Measurements from ENCODE around the gene ZFAND3. TPM values are rescaled to one million over a fixed set of nuclear protein-coding genes. Genes with fewer than 3 reads are reported as not detected.

Gene ZFAND3
- total and polyA plus RNA-seq, 10 of the 15 experiments (the other 5 are each of a cell fraction or from before 2014, with no cell fraction given), result 0.90 to 34.4 (median 16.3) TPM

DNA sequence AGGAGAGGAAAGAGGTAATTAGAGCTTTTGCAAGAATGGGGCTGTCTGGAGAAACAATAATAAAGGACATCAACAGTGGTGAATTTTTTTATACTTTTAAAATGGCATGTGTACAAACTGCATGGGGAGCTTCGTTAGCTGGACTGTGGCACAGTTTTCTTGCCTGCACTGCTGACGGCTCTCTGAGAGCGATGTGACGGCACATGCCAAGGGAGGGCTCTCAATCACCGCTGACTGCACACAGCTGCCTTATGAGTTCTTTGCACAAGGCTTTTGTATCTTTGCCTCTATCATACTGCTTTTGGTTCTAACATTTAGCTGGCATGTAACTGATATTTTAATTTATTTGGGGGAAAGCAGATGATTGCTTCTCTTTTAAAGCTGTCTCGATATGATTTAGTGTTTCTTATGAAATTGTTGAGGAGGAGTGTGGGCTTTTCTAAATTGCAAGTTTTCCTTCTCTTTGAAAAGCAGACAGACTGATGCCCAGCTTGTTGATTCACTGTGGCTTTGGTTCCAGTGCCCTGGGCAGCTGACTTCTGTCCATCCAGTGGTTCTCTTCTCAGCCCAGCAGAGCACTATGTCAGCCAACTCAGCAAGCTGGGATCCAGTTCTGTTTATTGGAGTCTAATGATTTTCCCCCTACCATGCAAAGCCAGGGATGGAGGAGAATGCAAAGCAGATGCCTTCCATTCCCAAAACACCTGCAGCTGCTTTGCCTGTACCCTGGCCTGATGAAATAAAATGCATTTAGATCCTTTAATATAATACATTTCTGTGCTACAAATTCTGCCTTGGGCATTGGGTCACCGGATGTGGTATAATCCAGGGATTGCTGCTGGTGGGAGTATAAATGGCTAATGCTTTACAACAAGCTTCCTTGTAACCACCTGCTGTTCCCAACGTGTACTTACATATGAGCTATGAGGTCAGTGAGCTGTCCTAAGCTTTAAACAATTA is 323.9 kb downstream of the ZFAND3 start (continued):
- TF ChIP-seq, protein P1, sequence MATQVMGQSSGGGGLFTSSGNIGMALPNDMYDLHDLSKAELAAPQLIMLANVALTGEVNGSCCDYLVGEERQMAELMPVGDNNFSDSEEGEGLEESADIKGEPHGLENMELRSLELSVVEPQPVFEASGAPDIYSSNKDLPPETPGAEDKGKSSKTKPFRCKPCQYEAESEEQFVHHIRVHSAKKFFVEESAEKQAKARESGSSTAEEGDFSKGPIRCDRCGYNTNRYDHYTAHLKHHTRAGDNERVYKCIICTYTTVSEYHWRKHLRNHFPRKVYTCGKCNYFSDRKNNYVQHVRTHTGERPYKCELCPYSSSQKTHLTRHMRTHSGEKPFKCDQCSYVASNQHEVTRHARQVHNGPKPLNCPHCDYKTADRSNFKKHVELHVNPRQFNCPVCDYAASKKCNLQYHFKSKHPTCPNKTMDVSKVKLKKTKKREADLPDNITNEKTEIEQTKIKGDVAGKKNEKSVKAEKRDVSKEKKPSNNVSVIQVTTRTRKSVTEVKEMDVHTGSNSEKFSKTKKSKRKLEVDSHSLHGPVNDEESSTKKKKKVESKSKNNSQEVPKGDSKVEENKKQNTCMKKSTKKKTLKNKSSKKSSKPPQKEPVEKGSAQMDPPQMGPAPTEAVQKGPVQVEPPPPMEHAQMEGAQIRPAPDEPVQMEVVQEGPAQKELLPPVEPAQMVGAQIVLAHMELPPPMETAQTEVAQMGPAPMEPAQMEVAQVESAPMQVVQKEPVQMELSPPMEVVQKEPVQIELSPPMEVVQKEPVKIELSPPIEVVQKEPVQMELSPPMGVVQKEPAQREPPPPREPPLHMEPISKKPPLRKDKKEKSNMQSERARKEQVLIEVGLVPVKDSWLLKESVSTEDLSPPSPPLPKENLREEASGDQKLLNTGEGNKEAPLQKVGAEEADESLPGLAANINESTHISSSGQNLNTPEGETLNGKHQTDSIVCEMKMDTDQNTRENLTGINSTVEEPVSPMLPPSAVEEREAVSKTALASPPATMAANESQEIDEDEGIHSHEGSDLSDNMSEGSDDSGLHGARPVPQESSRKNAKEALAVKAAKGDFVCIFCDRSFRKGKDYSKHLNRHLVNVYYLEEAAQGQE (IDR thresholded peaks at IDR 0.05; ENCODE audit: low read depth, low read length), result no peak
- TF ChIP-seq SMAD1 (IDR thresholded peaks at IDR 0.05; ENCODE audit: low read depth, partially characterized antibody), result no peak
- TF ChIP-seq POU2F2 (IDR thresholded peaks at IDR 0.05; ENCODE audit: borderline replicate concordance, low read depth, low read length), result no peak
- TF ChIP-seq, protein P2, sequence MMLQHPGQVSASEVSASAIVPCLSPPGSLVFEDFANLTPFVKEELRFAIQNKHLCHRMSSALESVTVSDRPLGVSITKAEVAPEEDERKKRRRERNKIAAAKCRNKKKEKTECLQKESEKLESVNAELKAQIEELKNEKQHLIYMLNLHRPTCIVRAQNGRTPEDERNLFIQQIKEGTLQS (IDR thresholded peaks at IDR 0.05; ENCODE audit: borderline replicate concordance, extremely low read depth, low read depth, low read length), result no peak

DNA sequence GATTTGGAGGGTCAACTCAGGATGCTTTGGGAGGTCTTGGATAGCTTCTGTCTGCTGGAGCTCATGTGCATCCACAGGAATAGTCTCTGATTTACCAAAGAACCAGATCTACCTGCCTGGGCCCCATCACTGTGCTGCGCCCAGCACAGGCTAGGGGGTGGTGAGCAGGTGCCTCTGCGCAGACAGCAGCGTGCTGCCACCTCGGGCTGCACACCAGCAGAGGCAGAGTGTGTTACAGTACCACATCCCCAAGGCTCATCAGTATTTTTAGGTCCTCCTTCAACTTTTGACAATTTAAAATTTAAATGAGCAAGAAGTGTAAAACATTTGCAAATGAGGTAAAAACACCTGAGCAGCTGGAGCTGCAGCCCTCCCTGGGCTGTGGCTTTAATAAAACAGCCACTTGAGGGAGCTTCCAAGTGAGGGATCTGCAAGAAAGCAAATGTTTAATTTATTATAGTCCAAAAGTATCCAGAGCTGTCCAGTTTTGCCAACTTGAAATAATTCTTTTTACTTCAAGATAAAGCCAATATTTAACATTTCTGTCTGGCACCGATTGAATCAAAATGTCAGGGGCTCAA is 324.9 kb downstream of the ZFAND3 start:
- ChIA-PET POLR2A (no interaction called here), SMC1A (ENCODE audit: uncharacterized antibody, unreplicated experiment) (interaction anchor here (1.8 kb wide), 1 partner anchor 350 kb away, joined by 4 read pairs; no protein-coding TSS in a partner anchor), CTCF (interaction anchor here (1.5 kb wide), 1 partner anchor 11 kb away, joined by 6 read pairs; no protein-coding TSS in a partner anchor), RAD21 (ENCODE audit: unreplicated experiment) (no interaction called here)
- intact Hi-C loops (cut with micrococcal nuclease; ENCODE audit: unreplicated experiment), result no loop called here
- no peak overlapping the region for H3K9ac ChIP-seq (ENCODE audit: control insufficient read depth, insufficient read depth, low read length)
- no peaks in the 10 kb centered on the region for H3K9me3 ChIP-seq (replicated peaks; ENCODE audit: control insufficient read depth, insufficient read depth, low read length)
- H3K27me3 ChIP-seq (replicated peaks in 1 of 2; ENCODE audit: control insufficient read depth in 2 of 2, insufficient read depth in 2 of 2, low read length in 1 of 2), result no peaks in the 10 kb centered on the region
- H3K27ac ChIP-seq (ENCODE audit: control insufficient read depth, insufficient read depth), result no peak overlapping the region
- no peak overlapping the region for H2AFZ ChIP-seq (ENCODE audit: control insufficient read depth, low read depth, low read length)
- H3K4me1 ChIP-seq (ENCODE audit: control insufficient read depth, insufficient read depth, low read length), result 0 out of 2 replicates have a peak, but pooled peaks cover 4% of the 10 kb centered on the region
- no peak for DNase-seq (ENCODE audit: low read depth, low spot score)
- H4K20me1 ChIP-seq (ENCODE audit: control insufficient read depth, insufficient read depth), result 0 out of 2 replicates have a peak, but pooled peaks cover 2% of the 10 kb centered on the region
- no peak overlapping the region for H3K4me3 ChIP-seq
- no peak overlapping the region for H3K4me2 ChIP-seq (ENCODE audit: control insufficient read depth, insufficient read depth)
- no peak for FAIRE-seq
- H3K36me3 ChIP-seq (ENCODE audit: control insufficient read depth in 2 of 2, insufficient read depth in 2 of 2, low read length in 1 of 2), result peaks cover 0 to 10% of the 10 kb centered on the region in 2 experiments; a peak in 3 of 4 replicates
- no TSS peak for BruUV-seq (replicated peaks)
- 93% methylated on average over 5 of the region's 5 CpGs for WGBS (ENCODE audit: insufficient coverage, insufficient replicate concordance, low lambda C conversion rate, missing lambda C conversion rate)
- in situ Hi-C loops (cut with MboI), result no loop called here
- ATAC-seq, result no peak
- no peaks in the 10 kb centered on the region for H3K79me2 ChIP-seq (ENCODE audit: control insufficient read depth, insufficient read depth, low read length)
- TF ChIP-seq RAD21 (IDR thresholded peaks at IDR 0.05; ENCODE audit: insufficient read depth, low read depth, low read length), result no peak
- TF ChIP-seq, protein P1 (IDR thresholded peaks at IDR 0.05; ENCODE audit: low read depth, low read length), result no peak
- TF ChIP-seq, protein P3, sequence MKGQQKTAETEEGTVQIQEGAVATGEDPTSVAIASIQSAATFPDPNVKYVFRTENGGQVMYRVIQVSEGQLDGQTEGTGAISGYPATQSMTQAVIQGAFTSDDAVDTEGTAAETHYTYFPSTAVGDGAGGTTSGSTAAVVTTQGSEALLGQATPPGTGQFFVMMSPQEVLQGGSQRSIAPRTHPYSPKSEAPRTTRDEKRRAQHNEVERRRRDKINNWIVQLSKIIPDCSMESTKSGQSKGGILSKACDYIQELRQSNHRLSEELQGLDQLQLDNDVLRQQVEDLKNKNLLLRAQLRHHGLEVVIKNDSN (IDR thresholded peaks at IDR 0.05; ENCODE audit: borderline replicate concordance, extremely low read length, insufficient read depth, low read depth, low read length), result no peak
